Stimulated activated CD8-positive, alpha-beta memory T cell treated with anti-CD3 and anti-CD28 coated beads, Interleukin-7, amount 100 ng/mL, for 48 hours (primary cell): ENCODE measurements around the gene HDAC4.

Experiments
- DNase-seq, 2 donors: peaks; one replicate each; pipeline ENCODE4 v3.0.0-alpha.2; 2020; ENCODE audit warnings: low read depth in 1 of 2; ENCODE audit errors: extremely low read depth in 1 of 2

Gene HDAC4

DNA sequence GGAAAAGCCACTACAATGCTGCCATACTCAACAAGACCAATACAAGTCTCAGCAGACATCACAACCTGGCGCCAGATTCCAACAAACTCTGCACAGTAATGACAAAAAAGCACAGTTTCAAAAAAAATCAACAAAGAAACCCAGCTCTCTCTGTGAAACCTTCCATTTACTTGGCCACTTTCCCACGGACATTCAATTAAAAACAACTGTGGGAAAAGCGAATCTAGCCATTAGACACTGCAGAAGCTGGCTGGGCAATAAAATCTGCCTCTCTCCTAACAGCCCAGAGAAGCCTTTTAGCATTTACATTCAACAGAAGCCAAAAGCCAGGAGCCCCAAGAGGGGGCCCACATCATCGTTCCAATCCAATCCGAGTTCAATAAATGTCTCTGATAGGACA lies 128.9 kb downstream of the HDAC4 start:
- no peak for DNase-seq

DNA sequence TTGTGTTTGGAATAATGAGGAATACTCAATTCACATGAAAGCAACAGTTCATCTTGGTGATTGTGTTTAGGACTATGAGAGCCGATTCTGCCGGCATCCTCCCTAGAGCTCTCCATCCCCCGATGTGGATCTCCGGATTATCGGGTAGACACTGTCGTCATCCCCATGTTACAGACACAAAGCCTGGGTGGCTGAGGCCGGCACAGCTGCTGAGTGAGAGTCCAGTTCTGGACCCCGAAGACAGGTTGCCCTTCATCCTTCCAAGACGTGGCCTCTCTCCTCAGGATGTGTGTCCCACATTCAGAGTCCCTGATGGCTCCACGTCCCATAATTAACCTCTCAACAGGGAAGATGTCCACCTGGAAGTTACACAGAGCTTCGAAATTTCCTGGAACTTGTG lies 129.3 kb downstream of the HDAC4 start:
- DNase-seq = no peak

DNA sequence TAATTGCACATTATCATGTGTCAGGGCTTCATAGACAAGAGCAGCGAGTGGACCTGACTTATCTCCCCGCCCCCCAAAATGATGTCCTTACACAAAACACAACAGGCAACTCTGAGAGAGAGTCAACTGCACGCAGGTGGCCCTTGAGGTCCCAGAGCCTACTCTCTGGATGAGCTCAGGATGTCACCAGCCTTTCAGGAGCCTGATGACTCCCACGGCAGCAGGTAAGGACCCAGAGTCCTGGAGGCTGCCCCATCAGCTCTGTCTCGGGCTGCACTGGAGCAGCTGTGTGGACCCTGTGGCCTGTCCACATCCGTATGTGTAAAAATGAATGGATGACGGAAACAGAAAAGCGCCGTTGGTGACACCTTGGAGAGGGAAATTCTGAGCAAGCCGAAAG lies 130.9 kb downstream of the HDAC4 start:
- DNase-seq = no peak

DNA sequence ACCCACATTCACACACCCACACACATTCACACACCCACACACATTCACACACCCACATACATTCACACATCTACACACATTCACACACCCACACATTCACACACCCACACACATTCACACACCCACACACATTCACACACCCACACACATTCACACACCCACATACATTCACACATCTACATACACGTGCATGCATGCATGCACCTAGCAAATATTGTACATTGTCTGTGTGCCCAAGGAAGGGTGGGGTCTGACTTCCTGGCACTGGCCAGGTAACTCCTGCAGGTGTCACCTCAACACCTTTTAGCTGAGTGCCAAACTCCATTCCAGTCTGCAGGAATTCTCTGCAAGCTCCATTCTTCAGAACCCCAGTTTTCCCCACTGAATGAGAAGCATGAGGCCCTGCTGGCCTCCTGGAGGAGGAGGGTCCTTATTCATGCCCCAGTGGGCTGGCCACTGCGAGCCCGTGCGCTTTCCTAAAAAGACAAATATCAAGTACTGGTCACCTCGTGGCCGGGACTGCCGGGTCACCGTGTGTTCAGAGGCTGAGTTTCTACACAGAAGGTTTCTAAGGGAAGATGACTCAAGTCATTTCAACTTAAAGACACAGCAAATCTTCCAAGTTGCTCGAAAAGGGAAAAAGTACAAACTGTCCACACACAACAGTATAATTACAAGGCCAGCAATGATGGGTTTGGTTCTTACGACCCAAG lies 131.5 kb downstream of the HDAC4 start:
- DNase-seq = no peak

DNA sequence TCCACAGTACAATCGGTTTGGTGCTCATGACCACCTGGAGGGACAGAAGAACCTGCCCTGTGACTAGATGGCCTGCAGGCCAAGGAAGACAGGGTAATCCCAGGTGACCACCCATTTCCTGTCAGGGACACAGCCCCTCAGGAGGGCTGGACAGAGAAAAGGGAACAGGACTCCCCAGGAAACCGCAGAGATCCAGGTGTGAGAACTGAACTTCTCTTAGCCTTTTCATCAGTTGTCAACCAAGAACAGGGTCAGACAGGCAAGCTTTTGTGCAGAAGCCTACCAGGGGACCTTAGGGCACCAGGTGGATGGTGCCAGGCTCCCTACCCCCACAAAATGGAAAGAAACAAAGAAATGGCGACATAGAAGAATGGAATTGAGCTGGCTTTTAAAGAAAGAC lies 132.3 kb downstream of the HDAC4 start:
- no peak for DNase-seq

DNA sequence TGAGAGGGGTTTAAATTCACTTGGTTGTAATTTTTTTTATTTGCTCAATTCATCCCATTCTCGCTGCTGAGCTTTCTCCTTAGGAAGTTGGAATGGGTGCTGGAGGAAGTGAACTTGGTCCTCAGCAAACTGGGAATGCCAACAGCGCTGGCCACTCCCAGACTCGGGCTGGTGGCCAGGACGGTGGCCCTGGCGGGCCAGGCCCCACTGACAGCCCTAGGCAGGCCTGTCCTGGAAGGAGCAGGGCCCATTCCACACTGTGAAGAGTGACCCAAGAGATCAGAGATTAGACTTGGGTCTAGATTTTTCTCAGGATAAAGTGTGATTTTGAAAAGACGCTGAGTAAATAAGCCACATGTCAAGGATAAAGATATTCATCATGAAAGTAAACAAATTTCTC lies 132.7 kb downstream of the HDAC4 start:
- DNase-seq = no peak

DNA sequence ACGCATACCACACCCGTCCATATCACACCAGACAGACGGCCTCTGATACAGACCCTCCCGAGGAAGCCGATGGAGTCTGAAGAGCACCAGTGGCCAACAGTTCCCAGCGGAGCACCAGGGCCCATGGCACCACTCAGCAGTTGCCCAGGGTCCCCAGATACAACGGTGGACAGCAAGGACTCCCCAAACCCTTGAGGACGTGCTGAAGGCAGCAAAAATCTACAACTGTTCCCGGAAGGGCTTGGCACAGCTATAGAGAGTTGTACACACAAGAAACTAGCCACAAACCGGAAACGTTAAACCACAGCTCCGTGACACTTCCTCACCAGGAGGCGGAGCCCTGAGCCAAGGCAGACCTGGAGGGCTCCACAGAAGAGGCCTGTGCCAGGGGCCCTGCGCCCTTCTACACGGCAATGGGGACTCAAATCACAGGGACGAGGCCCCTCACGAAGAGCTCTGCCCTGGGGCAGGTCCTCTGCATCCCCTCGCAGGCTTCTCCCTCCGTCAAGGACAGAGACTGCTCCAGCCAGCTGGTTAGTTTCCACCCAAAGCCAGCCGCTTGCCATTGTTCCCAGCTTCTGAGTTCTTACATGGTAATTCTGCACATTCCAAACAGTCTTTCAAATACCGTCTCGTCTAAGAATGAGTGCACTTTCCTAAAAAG lies 133.4 kb downstream of the HDAC4 start:
- DNase-seq = peak; percentile 77 to 93

DNA sequence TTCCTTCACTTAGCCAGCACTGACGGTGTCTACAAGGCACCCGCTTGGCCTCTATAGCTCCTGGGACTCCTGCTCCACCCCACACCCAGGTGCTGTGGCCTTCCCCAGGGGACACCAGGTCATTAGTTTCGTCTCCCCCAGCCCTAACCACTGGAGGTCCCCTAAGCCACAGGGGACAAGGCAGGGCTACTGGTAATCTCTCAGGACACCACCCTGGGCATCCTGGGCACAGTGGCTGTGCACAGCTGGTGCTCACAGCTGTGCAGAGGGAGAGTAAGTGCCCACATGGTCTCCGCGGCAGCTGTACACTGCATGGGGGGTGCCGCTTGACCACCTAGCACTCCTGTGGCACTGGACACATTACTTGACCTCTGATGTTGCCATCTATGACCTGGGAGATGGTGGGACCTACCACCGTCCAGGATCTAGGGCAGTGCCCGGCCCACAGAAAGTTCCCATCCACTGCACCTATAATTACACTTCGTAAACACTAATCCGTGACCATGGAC lies 134.0 kb downstream of the HDAC4 start:
- DNase-seq = no peak

DNA sequence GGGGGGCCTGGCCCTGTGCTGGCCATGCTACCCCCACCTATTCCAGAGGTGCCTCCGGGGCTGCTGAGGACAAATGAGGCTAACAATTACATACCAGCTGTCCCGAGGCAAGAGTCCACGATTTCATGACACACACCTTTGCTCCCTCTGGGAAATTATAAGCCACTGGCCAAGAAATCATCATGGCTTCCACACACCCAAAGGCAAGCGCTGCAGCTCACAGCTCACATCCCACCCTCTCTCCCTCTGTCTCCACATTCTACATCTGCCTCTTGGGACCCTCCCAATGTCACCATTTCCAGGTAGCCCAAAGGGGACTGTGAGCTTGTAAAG lies 134.4 kb downstream of the HDAC4 start:
- DNase-seq = no peak

DNA sequence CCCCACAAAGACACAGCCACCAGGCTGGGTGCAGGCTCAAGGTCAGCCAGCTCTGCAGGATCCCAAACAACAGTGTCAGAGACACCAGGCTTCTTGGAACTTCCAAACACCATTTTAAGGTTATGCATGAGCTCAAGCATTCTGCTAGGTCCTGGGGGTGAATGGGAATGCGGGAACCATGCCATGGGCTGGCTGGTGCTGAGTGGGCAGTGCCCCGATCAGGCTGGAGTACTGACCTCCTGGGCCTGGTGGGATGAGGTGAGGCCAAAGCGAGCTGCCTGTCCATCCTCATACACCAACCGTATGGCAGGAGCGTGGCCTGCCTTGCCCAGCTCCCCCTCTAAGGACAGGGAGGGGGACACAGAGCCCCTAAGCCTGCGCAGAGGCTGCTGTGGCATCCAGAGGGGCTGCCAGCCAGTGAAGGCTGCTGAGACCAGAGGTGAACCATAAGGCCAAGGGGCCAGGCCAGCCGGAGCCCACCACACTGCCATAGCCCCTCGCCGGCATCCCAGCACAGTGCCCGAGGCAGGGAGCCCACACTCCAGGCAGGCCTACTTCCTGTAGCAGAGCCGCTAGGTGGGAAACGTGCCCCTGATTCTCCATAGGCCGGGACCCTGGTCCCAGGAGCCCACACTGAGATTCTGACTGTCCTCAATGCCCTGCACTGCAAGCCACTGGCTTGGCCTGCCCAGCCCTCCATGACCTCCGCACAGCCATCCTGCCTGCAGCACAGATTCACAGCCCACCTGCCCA lies 135.0 kb downstream of the HDAC4 start:
- DNase-seq = no peak

DNA sequence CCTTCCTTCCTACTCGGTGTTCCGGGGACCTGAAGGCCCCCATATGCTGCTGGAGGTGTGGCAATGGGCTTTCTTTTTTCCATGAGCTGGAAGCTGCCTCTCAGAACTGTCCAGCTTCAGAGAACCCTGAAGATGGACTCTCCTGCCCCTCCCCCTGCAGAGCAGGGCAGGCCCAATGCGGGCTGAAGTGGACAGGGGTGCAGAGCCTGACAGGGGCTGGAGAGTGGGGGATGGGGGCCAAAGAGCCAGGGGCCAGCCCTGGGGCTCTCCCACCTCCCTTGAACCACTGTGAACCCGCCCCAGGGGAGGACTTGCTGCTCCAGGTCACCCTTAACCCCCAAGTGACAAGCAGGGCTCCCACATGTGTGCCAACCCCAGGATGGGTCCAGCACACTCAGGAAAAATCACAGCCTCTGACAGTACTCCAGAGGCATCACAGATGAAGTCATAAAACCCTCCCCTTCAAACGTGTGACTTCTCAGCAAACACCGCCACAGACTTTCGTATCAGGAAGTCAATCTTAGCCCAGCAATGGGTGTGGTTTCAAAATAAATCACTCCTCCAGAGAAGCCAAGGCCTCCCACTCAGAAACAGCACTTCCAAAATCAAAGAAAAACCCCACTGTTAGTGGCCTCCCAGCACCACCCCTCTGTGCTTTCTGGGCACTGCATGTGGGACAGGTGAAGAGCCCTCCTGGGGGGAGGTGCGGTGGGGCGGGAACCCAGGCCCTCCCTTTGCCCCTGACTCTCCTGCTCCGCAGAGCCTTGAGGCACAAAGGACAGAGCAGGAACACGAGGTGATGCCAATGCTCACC lies 135.8 kb downstream of the HDAC4 start:
- peak in 1 of 2 donors; percentile 70 for DNase-seq

DNA sequence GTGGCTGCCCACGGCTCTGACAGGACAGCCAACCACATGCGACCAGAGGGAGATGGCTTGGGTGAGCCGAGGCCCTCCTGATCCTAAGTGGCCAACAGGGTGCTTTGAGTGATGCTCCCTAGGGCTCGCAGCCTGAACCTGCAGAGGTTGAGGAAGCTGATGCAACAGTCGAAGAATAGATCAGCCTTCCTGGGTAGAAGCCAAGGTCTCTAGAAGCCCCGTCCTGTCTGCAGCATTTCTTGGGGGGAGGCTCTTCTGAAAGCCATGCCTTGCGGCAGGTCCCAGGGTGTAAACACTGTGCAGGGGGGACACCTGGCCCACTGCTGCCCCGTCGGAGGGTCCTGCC lies 136.4 kb downstream of the HDAC4 start:
- no peak for DNase-seq

DNA sequence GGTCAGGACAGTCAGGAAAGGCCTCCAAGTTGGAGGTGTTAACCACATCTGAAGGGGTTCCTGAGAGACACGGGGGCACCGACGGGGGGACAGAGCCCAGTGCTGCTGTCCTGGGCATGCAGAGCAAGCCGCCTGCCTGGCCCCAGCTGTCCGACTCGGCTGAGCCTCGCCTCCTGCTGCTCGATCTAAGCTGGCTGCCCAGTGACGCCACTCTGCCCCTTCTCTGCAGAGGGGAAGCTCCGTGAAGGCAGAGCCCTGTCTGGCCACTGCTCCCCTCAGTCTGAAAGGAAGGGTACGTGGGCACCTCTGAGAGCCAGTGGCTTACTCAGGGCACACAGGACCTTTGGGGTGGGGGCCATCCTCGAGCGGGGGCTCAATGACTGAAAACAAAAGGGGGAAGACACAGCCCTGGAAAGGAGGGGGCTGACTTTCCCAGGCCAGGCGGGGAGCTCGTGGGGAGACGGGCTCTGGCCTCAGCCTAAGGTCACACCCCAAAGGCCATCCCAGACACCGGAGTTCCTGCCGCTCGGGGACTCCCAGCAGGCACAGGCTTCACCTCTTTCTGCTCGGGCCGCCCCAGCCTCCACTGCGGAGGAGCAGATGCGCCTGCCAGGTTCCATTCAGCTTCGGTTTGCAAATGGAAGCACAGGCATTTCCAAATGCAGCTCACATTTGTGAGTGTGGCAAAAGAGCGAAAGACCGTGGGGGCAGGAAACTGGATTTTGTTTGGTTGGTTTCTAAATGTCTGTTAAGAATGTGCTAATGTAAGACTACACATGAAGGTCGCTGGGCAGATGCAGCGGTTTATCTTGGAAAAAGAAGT lies 136.9 kb downstream of the HDAC4 start:
- DNase-seq = no peak

DNA sequence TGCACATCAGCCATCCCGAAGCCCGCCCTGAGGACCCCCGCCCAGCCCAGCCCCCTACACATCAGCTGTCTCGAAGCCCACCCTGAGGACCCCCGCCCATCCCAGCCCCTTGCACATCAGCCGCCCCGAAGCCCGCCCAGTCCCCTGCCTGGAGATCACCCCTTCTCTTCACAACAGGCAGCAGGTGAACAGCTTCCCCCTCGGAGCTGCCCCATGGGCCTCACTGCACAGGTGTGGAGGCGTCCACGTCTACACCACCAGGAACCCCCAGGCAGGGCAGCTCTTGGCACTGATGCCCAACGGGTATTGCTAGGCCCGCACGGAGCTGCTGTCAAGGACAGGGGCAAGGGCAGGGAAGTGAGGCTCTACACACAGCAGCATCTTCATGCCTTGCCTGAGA lies 137.6 kb downstream of the HDAC4 start:
- DNase-seq = no peak

DNA sequence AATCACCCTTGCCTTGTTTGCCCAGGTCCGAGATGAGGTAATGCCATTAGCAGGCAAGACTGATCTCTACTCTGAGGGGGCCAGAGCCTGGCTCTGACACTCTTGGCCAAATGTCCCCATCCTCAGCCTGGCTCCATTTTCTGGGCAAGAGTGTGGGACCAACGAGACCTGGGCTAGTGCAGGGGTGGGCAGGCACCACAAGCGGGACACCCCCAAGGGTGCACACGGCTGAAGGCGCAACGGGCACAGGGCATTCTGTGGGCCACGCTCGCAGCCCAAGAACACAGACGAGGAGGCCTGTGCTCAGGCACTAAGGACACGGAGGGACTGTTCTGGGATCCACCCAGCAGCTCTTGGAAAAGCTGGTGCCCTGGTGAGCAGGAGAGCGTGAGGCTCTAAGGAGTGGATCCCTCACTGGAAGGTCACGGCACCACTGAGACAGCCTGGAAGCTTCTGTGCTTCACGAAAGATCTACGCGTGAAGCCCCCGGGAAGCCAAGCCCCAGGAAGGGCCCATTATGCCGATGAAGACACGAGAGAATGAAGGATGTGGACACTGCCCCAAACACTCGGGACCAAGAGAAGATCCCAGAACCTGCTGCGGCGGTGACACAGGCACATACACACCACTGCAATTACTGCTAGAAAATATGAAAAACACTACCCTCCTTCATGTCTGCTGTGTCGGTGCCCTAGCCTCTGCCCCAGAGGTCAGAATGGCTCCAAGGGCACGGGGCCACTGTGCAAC lies 138.2 kb downstream of the HDAC4 start:
- no peak for DNase-seq

DNA sequence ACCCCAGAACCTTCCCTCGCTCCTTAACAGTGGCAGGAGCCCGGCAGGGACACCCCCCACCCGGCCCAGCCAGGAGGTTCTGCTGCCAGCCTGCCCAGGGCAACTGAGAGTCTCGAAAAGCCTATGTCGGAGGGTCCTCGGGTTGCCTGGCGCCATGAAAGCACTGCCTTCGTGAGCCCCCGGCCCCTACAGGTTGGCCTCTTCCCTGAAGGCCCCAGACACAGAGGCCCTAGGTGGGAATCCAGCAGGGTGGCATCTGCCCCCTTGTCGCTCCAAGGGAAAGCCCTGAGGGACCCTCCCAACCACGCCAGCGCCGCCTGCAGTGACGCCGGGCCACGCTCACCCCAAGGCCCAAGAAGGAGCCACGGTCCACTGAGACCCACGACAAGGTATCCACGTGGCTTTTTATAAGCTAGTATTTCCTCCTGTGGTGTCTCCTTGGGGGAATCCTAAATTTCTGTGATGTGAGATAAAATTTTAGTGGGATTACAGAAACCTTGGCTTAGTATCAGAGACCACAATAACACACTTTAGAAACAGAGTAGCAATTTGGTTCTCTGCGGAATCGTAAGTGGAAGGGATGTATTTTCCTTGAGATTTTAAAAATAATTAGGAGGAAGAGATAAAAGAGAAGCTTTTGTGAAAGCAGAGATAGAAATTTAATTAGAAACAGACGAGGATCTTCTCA lies 138.9 kb downstream of the HDAC4 start:
- DNase-seq = no peak

DNA sequence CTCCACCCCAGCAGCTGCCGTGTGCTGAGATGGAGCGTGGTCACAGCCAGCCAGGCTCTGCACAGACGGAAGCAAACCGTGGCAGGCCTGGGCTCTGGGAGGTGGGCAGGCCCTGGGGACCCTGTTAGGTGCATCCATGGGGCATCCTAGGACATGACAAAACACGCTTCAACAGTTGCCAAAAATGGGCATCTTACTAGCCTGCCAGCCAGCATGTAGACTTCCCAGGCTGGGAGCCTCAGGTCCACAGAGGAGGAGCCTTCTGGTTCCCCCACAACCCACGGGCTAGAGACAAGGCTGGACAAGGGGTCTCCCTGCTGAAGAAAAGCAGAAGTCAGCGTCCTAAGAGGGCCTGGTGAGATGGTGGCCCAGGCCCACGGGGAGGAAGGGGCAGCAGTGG lies 139.5 kb downstream of the HDAC4 start:
- DNase-seq = no peak

DNA sequence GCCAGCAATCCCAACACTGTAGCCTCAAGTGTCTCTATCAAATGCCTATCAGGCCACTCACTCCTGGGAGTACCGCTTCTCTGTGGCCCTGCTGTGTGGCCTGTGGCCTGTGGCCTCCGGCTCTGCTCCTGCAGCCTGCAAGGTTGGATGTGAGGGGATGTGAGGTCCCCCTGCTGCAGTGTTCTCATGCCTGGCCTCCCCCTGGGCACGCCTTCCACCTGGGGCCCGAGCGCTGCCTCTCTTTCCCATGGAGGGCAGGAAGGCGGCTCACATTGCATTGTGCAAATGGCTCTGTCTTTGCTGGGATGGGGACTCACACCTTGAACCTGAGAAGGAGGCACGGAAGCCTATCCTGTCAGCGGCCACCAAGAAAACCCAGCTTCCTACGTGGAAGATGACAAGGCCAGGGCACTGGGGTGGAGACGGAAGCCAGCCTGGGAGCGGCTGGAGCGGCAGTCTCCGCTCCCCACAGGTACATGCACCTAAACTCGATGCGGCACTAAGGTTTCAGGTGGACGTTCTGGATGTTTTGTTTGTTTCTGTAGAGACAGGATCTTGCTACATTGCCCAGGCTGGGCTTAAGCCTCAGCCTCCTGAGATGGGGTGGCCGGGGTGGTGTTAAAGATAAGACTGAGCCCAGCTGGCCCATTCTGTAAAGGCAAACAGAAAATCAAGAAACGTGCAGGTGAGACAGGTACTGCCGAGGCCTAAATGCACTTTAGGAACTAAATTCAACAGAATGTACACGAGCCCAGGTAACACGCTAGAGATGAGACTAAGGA lies 140.1 kb downstream of the HDAC4 start:
- DNase-seq = no peak
